GM18868 (cell line): Measurements from ENCODE around the gene BHLHE41.
A peak's percentile ranks its signal among the peaks of the same experiment; 100 is the strongest.

Source experiments
- ATAC-seq: cut with Tn5 transposase; IDR thresholded peaks from one replicate; pipeline ENCODE4 v1.9.1; 2021; ENCODE audit warnings: mild to moderate bottlenecking, moderate library complexity; ENCODE audit not compliant: unreplicated experiment

The BHLHE41 gene

GRCh38 chr12:26116829-26117715, 7.8 kb downstream of the BHLHE41 start:
- ATAC-seq: no peak

GRCh38 chr12:26114720-26115401, 10.0 kb downstream of the BHLHE41 start:
- ATAC-seq: no peak

- ATAC-seq: peak; percentile 78
These were observed 10.8 kb downstream of the BHLHE41 start for GRCh38 chr12:26113853-26114719.

GRCh38 chr12:26113181-26113654, 11.6 kb downstream of the BHLHE41 start:
- ATAC-seq: no peak

- ATAC-seq: no peak
These were observed 12.1 kb downstream of the BHLHE41 start for GRCh38 chr12:26112703-26113147.

GRCh38 chr12:26112232-26112631, 12.6 kb downstream of the BHLHE41 start:
- no peak for ATAC-seq

- ATAC-seq: no peak
These were observed 15.4 kb downstream of the BHLHE41 start for GRCh38 chr12:26109343-26109881.

- no peak for ATAC-seq
These were observed 15.9 kb downstream of the BHLHE41 start for GRCh38 chr12:26108915-26109314.

- no peak for ATAC-seq
These were observed 18.5 kb downstream of the BHLHE41 start for GRCh38 chr12:26106347-26106746.

GRCh38 chr12:26102953-26103352, 21.9 kb downstream of the BHLHE41 start:
- ATAC-seq: no peak

- ATAC-seq: no peak
These were observed 23.1 kb downstream of the BHLHE41 start for GRCh38 chr12:26101763-26102162.

GRCh38 chr12:26101350-26101734, 23.5 kb downstream of the BHLHE41 start:
- ATAC-seq: no peak

GRCh38 chr12:26100666-26101349, 24.0 kb downstream of the BHLHE41 start:
- no peak for ATAC-seq

GRCh38 chr12:26097046-26097878, 27.6 kb downstream of the BHLHE41 start:
- ATAC-seq: peak; percentile 84

GRCh38 chr12:26096036-26096435, 28.8 kb downstream of the BHLHE41 start:
- ATAC-seq: no peak

- ATAC-seq: no peak
These were observed 29.7 kb downstream of the BHLHE41 start for GRCh38 chr12:26095186-26095585.

- ATAC-seq: no peak
These were observed 32.3 kb downstream of the BHLHE41 start for GRCh38 chr12:26092346-26093105.

- ATAC-seq: no peak
These were observed 33.0 kb downstream of the BHLHE41 start for GRCh38 chr12:26091822-26092221.
